HG03066 (cell line): ENCODE measurements around the gene AGBL1.
"Not testable (repeated sequence)": the region's sequence is repeated elsewhere in the genome, so short reads cannot be mapped to it uniquely, and the experiment has no call there.

Experiments used
- ATAC-seq: cut with Tn5 transposase; IDR thresholded peaks from one replicate; pipeline ENCODE4 v1.9.1; 2021; ENCODE audit warnings: low read depth; ENCODE audit not compliant: unreplicated experiment

The AGBL1 gene

DNA sequence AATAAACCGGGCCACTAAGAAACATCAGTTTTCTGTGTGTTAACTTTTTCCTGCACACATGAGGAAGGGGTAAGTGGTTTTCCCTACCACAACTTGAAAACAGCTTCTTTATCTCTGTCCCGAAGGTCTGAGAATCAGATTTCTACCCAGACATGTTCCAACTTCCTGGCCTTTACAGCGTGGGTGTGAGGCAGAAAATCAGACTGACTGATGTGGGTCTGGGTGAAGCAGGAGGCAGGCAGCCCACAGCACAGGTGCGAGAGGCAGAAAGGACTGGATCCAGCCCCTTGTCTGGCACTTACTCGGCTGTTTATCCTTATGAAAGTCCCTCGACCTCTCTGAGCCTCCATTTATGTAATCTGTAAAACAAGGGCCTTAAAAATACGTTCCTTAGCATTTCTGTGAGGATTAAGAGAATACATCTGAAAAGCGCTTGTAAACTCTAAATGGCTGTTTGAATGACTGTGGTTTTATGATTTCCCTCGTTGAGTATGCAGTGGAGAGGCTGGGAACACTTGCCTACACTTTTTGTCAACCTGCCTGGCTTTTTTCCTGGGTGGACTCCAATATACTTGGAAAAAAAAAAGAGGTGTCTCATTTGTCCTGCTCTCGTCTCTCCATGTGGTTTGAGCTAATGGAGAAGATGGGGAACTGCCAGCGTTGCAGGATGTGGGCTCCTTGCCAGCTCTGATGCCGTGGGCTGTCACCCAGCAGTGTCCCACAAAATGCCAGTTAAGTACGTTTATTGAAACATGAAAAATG, 3.1 kb downstream of the AGBL1 start:
- no peak for ATAC-seq

DNA sequence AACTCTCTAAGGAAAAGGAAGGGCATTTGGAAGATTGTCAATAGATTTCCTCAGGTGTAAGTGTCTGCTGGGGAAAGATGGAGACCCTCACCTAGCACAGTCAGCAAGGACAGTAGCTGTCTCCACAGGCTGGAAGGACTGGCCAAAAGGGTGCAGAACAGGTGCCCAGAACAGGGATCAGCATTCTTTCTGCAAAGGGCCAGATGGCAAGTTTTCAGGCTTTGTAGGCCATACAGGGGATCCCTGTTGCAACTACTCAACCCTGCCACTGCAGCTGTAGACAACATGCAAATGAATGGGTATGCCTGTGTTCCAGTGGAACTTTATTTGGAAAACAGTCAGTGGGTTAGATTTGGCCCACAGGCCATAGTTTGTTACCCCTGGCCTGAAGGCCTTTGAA, 8.1 kb downstream of the AGBL1 start:
- no peak for ATAC-seq

DNA sequence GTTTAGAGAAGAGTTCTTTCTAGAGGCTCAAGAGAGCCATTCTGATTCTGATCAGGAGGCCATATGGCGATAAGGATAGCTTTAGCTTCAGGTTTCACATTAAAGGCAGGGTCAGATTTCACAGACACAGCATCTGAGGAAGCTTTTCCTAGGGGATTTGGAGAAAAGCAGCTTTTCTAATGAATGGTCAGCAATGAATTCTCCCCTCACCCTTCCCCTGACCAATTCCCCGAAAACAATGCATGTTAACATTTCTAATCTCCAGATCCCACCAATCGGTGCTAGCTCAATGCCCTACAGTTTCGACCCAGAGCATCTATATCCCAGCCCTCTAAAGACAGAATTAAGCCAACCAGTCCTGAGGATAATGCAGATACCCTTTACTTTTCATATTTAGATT, 9.8 kb downstream of the AGBL1 start:
- ATAC-seq = no peak

DNA sequence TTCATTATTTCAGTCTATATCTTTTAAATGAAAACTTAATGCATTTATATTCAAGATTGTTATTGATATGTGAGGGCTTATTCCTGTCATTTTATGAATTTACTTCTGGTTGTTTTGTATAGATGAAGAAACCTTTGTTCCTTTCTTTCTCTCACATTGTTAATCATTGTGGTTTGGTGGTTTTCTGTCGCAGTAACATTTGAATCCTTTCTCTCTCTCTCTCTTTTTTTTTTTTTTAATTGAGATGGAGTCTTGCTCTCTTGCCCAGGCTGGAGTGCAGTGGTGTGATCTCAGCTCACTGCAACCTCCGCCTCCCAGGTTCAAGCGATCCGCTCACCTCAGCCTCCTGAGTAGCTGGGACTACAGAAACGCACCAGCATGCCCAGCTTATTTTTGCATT, 22.1 kb downstream of the AGBL1 start:
- ATAC-seq = no peak

DNA sequence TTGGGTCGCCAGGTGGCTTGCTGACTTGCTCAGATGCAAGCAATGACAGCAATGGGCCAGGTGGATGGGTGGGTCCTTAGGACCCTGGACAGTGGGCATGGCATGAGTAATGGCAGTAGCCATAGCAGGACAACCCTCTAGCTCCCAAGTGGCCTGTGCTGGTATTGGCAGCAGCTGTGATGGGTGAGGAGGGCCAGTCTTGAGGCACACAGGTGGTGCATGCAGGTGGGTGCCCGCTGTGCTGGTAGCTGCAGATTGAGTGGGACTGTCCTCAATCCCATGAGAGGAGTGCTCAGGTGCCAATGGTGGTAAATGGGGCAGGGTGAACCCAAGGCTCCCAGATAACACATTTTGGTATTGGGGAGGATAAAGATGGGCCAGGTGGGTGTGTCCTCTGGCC, 24.2 kb downstream of the AGBL1 start:
- ATAC-seq = no peak

DNA sequence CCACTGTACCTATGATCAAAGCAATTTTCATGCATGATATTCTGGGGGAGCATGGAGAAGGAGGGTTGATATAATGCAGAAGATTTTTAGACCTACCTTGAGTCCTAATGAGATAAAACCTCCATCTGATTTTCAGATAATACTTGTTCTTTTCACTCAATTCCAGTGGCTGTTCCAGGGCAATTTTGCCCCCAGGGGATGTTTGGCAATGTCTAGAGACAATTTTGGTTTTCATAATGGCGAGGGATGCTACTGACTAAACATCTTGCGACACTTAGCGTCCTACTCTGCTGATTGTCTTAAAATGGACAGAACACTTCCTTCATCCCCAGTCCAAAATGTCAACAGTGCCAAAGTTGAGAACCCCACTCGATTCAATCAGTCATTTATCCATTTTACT, 26.6 kb downstream of the AGBL1 start:
- no peak for ATAC-seq

DNA sequence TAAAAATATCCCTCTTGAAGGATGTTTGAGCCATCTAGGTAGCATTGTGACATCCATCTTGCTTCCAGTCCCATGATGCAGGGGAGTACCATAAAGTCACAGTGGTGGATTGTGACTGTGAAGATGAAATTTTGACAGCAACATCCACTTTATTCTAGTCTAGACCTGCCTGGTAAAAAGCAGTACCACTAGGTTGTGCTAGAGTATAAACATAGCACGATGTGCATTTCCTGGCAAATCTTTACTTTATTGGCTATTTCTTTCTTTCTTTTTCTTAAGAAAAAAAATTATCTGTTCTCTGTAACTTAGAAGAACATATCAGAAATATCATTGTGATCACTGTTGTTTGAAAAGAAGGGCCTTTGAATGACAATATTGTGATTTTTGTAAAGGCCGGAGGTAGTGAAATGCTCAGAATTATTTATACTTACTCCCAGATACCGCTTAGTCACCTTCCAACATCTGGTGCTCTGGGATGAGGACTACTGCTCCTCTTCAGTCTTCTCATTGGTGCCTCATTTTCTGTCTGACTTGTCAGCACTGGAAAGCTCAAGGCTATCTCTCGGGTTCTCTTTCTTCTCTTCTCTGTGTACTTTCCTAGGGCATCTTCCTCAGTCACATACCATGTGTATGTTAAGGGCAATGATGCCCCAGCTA, 35.6 kb downstream of the AGBL1 start:
- ATAC-seq = no peak

DNA sequence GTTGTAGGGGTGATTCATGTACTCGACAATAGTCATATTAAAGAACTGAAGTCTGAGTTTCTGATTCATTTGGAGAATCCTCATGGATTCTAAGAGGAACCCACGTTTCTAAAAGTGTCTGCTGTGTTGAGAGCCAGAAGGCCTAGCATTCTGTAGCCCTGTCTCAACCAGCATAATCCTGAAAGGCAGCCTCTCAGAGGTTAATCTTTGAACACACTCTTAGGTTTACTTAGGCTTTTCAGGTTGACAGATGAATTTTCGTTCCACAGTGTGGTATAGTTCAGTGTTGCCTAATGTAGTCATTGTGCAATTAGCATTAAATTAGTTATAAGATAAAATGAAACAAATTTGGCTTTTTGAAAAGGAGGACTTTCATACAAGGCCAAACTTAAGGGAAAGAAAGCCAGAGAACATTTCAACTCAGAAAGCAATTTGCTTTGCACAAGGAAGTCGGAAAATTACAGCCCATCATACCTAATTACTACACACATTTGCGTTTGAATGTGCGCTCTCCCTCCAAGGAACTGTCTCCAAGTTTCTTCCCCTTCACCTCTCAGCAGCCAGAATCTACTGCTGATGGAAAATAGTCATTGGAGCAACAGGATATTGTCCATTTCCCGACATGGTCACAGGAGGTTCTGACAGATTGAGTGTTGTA, 42.0 kb downstream of the AGBL1 start:
- ATAC-seq = no peak

DNA sequence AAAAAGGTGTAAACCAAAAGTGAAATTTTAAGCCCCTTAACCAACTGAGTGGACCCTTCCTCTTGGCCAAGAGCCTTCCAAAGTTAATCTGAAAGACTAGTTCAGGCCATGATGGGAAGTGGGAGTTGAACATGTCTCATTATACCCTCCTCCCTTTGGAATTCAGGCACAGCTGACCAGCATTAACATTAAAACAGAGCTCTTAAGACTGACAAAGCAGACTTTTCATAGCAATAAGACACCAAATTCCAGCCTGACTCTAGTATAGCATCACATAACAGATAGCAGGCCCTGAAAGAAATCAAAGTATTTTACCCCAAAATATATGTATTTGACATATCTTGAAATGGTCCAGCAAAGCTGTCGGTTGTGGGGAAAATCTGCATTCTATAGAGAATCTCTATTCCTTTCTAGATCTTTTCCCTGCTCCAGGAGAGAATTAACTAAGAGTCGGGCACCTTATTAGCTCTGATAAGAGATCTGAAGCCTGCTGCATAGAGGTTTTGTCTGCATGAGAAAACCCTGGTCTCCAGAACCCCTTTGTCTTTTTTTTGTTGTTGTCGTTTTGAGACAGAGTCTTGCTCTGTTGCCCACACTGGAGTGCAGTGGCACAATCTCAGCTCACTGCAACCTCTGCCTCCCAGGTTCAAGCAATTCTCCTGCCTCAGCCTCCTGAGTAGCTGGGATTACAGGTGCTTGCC, 43.2 kb downstream of the AGBL1 start:
- ATAC-seq = not testable (repeated sequence)

DNA sequence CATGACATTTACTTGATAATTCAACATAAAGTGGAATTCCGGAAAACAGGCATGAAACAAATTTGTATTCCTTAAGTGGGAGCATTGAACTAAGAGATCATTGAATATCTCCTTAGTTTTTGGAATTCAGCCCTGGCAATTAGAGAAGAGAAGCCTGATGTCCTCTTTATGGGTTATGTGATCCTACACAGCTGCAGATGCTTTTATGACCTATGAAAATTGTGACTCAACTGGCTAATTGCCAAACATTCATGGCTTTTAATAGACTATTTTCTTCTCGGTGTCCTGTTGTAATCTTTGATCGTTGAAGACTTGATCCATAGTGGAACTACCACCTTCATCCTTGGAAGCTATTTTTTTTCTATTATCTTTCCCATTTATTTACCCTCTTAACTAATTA, 46.1 kb downstream of the AGBL1 start:
- ATAC-seq = no peak

DNA sequence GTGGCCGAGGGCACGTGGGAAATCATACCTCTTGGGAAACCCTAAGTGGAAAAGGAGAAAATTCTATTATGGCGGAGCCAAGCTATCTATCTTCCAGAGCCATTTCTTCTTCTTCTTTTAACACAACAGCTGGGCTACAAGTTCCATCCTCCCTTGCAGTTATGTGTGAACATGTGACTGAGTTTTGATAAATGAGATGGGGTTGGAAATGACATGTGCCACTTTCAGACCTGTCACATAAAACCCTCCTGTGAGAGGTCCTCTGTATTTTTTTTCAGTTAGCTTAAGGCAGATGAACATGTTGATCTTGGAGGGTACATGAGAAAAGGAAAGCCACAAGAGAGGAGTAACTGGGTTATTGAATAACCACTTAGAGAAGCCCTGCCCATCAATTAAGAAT, 47.9 kb downstream of the AGBL1 start:
- no peak for ATAC-seq

DNA sequence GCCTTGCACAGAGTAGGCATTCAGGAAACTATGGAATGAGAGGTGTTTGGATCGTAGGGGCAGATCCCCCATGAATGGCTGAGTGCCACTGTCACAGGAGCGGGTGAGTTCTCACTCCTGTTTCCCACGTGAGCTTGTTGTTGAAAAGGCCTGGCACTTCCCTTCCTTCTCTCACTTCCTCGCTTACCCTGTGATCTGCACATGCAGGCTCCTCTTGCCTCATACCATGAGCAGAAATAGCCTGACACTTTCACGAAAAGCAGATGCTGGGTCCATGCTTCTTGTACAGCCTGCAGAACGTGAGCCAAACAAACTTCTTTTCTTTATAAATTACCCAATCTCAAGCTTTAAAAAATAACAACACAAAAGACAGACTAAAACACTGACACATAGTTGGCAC, 55.4 kb downstream of the AGBL1 start:
- no peak for ATAC-seq

DNA sequence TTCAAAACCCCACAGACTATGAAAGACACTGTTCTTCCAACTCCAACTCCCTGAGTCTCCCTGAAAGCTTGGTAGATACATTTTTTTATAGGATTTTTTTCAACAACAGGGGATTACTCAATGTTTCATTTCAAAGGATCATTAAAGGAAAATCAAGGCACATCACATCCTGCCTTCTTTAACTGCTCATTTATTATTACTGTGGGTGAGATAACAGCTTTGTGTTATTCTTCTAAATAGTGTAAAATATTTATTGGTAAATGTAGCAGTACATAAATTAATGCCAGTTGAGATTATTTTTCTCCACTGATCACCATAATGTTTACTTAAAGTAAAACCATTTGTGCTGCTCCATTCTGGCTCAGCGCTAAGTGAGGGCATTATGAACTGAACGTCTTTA, 57.2 kb downstream of the AGBL1 start:
- no peak for ATAC-seq

DNA sequence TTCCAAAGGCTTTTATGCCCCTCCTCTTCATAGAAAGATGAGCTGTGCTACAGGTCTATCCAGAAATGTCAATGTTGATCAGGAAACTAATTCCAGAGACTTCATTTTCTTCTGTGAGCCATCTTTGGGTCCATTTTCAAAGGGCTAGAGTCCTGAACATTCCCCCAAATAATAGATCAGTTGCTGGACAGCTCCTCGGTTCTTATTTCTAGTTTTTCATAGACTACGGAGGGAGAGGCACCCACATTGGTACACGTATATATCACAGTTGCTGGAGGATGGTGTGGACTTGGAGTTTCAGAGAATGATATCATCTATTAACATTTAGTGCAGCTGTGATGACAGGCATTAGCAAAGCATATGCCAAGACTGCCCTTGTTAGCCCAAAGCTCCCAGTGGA, 59.1 kb downstream of the AGBL1 start:
- no peak for ATAC-seq

DNA sequence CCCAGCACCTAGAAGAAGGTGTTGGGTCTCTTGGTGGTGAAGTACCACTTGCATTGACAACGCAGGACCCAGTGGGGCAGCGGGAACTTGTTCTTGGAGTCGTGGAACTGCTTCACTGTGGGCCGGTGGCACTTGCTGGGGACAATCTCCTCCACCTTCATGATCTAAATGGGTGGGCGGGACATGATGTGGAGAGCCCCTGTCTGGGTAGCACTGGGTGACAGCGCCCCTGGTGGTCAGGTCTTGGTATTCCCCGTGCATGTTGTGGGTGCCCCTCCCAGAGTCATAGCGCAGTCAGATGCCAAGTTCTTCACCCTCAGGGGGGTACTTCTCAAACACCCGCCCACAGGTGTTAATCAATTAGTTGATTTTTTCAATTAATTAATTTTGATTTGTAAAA, 60.2 kb downstream of the AGBL1 start:
- no peak for ATAC-seq

DNA sequence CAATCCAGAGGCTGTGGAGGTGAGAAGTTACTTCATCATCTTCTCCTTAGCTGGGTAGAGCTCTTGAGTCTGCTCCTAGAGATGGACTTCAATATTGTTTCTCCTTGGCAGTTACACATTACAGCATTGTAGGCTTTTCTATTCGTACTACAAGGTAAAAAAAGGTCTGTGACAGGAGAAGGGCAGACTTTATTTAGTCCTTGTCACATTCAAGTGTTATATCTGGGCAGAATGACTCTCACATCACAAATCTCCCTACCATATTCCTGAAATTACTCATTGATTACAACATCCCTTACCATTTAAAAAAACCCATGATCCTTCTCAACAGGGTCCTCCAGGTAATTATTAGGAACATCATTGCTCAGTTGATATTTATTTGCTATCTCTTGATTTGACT, 75.0 kb downstream of the AGBL1 start:
- no peak for ATAC-seq

DNA sequence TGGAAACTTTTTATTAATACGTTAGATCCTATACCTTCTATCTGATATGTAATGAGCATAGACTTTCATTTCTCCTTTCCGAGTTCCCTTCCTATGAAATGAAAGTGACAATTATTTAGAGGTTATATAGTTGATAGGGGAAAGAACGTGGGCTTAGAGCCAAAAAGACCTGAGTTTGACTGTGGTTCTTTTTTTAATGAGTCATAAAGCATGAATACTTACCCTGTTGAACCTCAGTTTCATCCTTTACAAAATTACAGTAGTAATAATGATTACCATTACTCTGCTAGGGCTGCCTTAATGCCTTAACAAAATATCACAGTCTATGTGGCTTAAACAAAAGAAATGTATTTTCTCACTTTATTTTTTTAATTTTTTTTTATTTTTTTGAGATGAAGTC, 75.9 kb downstream of the AGBL1 start:
- no peak for ATAC-seq

DNA sequence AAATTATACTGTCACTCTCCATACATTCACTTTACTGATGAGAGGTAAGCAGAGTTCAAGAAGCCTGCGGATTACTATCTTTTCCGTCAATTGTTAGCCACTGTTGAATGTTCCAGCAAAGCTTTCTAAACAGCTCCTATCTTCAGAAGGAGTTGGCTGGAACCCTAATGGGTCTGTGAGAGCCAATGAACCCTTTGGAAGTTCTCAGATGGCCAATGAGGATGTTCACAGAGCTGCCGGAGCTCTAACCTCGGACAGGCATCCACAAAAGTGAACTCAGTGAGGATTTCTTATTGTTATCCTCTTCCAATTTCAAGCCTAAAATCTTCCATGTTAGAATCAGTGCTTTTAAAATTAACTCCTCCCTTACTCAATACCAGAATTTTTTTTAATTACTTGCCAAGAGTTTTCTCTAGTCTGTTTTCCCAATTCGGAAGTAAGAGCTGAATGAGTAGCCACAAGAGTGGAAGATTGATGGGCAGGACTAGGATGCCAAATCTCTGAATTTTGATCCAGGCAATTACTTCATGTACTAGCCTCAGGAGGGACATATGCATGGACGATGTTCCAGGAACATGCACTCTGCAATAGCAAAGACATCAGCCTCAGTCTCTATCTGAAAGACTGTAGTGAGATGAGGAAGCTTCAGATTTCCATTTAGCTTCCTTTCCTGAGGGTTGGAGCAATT, 78.1 kb downstream of the AGBL1 start:
- no peak for ATAC-seq

DNA sequence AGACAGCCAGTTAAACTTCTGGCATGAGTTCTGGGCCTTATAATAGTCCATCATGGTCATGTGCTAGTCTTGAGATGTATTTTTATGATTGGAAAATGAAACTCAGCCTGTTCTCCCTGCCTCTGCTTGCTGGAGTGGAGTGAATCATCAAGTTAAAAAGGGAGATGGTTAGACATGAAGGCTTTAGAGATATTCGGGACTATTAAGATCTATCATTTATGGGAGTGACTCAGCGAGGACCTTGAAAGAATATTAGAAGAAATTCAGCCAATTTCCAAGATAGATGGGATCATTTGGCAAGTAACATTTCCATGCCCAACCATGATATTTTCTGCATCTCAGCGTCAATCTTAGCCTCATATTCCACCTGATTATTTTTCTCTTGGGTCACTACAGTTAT, 79.8 kb downstream of the AGBL1 start:
- no peak for ATAC-seq

DNA sequence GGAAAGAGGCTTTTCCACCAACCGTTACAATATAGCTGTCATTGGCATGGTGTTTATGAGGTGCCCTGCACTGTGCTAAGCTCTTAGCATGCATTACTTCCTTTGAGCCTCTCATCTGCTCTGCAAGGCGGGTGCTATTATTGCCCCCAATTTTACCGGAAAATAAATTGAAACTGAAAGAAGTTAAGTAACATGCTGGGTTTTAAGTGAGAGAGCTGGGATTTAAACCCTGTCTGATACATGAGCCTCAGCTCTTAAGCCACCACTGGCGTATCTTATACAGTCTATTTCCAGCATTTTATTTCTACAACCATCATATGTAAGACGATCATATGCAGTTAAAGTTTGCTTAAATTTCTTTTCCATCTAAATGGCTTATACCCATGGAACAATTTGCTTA, 81.6 kb downstream of the AGBL1 start:
- no peak for ATAC-seq

DNA sequence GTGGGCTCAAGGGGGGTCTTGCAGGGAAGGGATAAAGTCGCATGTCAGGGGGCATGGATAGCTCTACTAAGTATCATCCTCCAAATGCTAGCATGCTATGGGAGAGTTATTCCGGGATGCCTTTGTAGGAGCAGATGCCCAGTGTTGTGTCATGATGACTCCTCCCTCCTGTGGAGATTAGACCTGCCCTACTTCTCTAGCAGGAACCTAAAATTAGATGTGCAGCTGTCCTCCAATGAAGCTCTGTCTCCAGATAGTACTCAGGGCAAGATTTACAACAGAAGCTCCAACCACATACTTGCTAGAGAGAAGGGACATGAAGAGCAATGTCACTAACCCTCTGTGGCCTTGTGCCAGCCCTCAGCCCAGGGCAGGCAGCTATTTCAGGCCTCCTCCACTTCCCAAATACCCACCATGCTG, 82.5 kb downstream of the AGBL1 start:
- no peak for ATAC-seq
